Chondrocyte (in vitro differentiated cells): ENCODE results near the gene RABGAP1L. TPM values are rescaled to one million over a fixed set of nuclear protein-coding genes. Genes with fewer than 3 reads are reported as not detected.

Source experiments
- DNase-seq: peaks from one replicate; pipeline ENCODE4 v3.0.0; 2021; ENCODE audit warnings: mixed read lengths, low spot score
- H3K27ac Mint-ChIP-seq: one replicate; pipeline ENCODE4 v1.8.0; 2021; ENCODE audit warnings: mild to moderate bottlenecking, moderate library complexity, mixed read lengths; ENCODE audit not compliant: unreplicated experiment
- H3K27me3 Mint-ChIP-seq: 2 replicates; pipeline ENCODE4 v1.8.0; 2021; ENCODE audit warnings: low read depth, mixed read lengths
- H3K36me3 Mint-ChIP-seq: 2 replicates; pipeline ENCODE4 v1.8.0; 2021; ENCODE audit warnings: low read depth, mixed read lengths
- H3K4me1 Mint-ChIP-seq: 2 replicates; pipeline ENCODE4 v1.8.0; 2021; ENCODE audit warnings: low read depth, mild to moderate bottlenecking, mixed read lengths
- H3K4me3 Mint-ChIP-seq: one replicate; pipeline ENCODE4 v1.8.0; 2021; ENCODE audit warnings: mild to moderate bottlenecking, moderate library complexity, mixed read lengths; ENCODE audit not compliant: unreplicated experiment
- H3K9me3 Mint-ChIP-seq: 2 replicates; pipeline ENCODE4 v1.8.0; 2021; ENCODE audit warnings: low read depth, mixed read lengths
- total RNA-seq: library from RNA; stranded (reverse); gene quantifications from 3 replicates; pipeline ENCODE4 v1.2.1, GENCODE V29; 2021
- TF ChIP-seq, protein P1 (sequence below): fragments of 200-600 bp; sonication (generic); IDR thresholded peaks from 2 replicates; pipeline ENCODE4 v1.5.0; 2021; ENCODE audit warnings: antibody characterized with exemption, mild to moderate bottlenecking, moderate library complexity

RABGAP1L gene
- total RNA-seq, 1 donor from 2014 or later: 27.1 TPM

DNA sequence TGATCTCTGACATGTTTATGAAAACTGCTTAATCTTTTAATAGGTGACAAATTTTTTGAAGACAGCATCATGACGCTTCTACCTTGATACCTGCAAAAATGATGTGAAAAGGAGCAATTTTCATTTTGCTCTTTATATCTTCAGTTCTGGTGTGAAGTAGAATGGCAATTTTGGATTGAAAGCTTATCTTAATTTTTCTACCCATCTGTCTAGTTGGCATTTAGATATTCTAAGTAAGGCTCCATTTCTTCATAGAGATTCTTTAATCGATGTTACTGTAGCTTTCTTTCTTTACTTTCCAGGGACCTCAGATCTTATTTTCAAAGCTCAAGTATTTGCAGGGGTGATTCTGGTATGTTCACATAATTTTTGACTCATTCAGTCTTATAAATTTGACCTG, 256.2 kb downstream of the RABGAP1L start:
- peaks cover 17% of the 10 kb centered on the region for H3K4me1 Mint-ChIP-seq
- no peaks in the 10 kb centered on the region for H3K36me3 Mint-ChIP-seq
- TF ChIP-seq, protein P1, sequence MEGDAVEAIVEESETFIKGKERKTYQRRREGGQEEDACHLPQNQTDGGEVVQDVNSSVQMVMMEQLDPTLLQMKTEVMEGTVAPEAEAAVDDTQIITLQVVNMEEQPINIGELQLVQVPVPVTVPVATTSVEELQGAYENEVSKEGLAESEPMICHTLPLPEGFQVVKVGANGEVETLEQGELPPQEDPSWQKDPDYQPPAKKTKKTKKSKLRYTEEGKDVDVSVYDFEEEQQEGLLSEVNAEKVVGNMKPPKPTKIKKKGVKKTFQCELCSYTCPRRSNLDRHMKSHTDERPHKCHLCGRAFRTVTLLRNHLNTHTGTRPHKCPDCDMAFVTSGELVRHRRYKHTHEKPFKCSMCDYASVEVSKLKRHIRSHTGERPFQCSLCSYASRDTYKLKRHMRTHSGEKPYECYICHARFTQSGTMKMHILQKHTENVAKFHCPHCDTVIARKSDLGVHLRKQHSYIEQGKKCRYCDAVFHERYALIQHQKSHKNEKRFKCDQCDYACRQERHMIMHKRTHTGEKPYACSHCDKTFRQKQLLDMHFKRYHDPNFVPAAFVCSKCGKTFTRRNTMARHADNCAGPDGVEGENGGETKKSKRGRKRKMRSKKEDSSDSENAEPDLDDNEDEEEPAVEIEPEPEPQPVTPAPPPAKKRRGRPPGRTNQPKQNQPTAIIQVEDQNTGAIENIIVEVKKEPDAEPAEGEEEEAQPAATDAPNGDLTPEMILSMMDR: no peak
- no peak overlapping the region for H3K27ac Mint-ChIP-seq
- H3K4me3 Mint-ChIP-seq: no peak overlapping the region
- DNase-seq: no peak
- H3K27me3 Mint-ChIP-seq: no peaks in the 10 kb centered on the region
- H3K9me3 Mint-ChIP-seq: peaks cover 5% of the 10 kb centered on the region

DNA sequence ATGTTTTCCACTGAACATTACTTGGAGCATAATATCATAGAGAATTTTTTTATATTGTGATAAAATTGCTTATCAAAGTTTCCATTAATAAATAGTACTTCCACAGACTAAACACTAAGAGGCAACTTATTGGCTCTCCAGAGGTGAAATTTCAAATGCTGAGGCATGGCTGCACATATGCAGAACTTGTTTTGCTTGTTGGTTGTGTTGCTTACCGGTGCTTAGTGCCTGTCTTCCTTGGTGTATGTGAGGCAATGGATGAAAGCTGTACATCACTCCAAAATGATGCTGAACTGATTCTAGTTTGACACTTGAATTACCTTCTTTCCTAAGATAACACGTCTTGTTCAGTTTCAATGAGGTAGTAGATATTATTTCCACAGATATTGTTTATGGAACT, 258.6 kb downstream of the RABGAP1L start:
- Mint-ChIP-seq H3K4me1 (peaks cover 17% of the 10 kb centered on the region), H3K27ac (no peak overlapping the region), H3K27me3 (no peaks in the 10 kb centered on the region), H3K36me3 (no peaks in the 10 kb centered on the region), H3K4me3 (no peak overlapping the region), H3K9me3 (no peaks in the 10 kb centered on the region)
- TF ChIP-seq, protein P1: no peak
- no peak for DNase-seq

DNA sequence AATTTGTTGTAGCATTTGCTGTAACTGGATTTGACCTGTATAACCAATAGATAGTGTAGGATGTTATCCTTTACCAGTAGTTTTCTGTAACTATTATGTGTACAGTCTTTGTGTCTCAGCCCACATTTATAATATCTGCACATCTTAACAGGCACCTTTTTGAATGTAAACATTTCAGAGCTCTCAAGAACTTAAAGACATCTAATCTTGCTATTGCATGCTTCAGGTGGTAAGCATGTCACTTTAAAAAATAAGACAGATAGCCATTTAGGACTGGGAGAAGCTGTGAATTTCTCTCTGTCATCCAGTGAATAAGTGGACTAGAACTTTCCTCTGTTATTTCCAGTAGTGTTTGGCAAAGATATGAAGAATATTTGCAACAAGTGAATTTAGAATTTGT, 265.8 kb downstream of the RABGAP1L start:
- no peaks in the 10 kb centered on the region for H3K27me3 Mint-ChIP-seq
- H3K9me3 Mint-ChIP-seq: no peaks in the 10 kb centered on the region
- peaks cover 7% of the 10 kb centered on the region for H3K4me1 Mint-ChIP-seq
- no peaks in the 10 kb centered on the region for H3K36me3 Mint-ChIP-seq
- DNase-seq: no peak
- H3K4me3 Mint-ChIP-seq: no peak overlapping the region
- TF ChIP-seq, protein P1: no peak
- H3K27ac Mint-ChIP-seq: no peak overlapping the region

DNA sequence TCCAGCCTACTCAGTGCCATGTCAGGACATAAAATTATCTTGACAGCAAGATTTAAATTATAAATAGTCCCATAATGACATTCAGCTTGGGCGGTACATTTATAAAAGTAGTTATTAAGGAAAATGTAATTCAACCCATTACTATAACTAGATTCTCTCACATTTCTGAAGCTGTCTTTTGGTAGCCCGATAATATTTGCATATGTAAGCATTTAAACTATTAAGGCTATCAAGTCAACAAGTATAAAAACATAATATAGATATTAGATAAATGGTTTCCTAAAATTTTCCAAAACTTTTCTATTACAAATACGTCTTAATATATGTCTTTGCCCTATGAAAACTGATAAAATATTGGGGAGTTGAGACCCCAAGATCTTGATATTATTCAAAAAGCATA, 266.8 kb downstream of the RABGAP1L start:
- no peaks in the 10 kb centered on the region for H3K9me3 Mint-ChIP-seq
- H3K4me1 Mint-ChIP-seq: peaks cover 5% of the 10 kb centered on the region

DNA sequence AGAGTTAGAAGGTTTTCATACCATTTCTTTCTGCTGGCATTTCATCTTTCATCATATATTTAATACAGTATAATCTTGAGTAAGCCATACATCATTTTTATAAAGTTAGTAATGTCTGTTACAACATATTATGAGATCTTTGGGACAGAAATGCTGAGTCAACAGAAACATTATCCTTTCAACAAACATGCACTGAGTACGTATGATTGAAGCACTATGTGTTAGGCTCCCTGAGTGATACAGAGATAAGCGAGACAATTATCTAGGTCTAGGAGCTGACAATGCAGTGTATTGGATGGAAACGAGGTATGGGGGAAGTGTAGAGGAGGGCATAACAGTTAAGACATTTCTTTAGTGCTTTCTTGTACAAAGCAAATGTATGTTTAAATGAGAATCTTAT, 268.7 kb downstream of the RABGAP1L start:
- H3K9me3 Mint-ChIP-seq: no peaks in the 10 kb centered on the region
- H3K4me1 Mint-ChIP-seq: peaks cover 5% of the 10 kb centered on the region

More for the DNA sequence above, 266.8 kb downstream of the RABGAP1L start:
- Mint-ChIP-seq H3K27me3 (no peaks in the 10 kb centered on the region), H3K4me3 (no peak overlapping the region), H3K36me3 (no peaks in the 10 kb centered on the region), H3K27ac (no peak overlapping the region)
- DNase-seq: no peak
- TF ChIP-seq, protein P1: no peak

More for the DNA sequence above, 268.7 kb downstream of the RABGAP1L start:
- Mint-ChIP-seq H3K27ac (no peak overlapping the region), H3K4me3 (no peak overlapping the region), H3K36me3 (no peaks in the 10 kb centered on the region), H3K27me3 (no peaks in the 10 kb centered on the region)
- TF ChIP-seq, protein P1: no peak
- DNase-seq: no peak
